NOMO-1 (cell line): Measurements from ENCODE around the gene PGA4.

Experiments
- DNase-seq, 2 experiments: peaks; one replicate each; lab custom pipeline; 2025; ENCODE audit not compliant: unreplicated experiment in 2 of 2; lab: John Stamatoyannopoulos, UW

PGA4 gene

DNA sequence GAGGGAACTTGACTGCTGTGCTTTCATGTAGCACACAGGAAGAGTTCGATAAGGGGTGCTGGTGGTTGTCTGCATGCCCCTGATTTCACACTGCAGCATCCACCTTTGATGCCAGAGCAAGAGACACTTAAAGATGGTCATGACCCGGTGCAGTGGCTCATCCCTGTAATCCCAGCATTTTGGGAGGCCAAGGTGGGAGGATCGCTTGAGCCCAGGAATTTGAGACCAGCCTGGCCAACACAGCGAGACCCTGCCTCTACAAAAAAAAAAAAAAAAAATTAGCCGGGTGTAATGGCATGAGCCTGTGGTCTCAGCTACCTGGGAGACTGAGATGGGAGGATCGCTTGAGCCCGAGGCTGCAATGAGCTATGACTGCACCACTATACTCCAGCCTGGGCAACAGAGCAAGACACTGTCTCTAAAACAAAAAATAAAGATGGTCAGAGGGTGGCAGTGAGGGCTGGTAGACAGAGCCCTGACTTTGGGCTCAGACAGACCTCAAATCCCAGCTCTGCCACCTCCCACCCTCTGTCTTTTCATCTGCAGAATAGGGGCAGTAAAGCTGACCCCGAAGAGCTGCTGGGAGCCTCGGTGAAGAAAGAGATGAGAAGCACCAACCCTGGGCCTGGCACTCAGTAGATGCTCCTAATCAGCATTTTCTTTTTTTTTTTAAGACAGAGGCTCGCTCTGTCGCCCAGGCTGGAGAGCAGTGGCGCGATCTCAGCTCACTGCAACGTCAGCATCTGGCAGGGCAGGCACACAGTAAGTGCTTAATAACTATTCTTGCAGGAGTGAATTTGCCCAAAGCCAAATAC lies 55.2 kb downstream of the PGA4 start:
- DNase-seq, result no peak

- no peak for DNase-seq
These were observed 55.9 kb downstream of the PGA4 start for GRCh38 chr11:61278001-61278470.

DNA sequence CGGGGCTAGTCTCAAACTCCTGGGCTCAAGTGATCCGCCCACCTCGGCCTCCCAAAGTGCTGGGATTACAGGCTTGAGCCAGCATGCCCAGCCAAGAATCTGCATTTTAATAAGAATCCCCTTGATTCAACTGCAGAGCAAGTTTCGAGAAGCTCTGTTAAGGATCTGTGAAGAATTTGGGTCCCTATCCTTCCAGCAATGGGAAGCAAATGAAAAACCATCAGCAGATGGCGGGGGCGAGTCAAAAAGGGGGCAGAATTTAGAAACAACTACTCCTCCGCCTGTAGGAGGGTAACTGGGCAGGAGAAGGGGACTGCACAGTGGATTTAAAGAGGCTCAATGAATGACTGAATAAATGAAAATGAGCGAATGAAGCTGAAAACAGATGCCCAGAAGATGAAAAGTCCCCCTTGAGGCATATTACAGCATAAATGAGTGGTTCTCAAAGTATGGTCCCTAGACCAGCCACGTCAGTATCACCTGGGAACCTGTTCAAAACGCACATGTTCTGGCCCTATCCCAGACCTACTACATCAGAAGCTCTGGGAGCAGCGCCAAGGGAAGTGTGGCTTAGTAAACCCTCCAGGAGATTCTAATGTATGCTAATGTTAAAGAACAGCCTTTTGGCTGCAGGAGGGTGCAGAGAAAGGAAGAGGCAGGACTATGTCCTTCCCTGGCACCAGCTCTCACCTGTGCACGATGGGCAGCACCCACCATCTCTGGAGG lies 58.0 kb downstream of the PGA4 start:
- DNase-seq, result no peak

DNA sequence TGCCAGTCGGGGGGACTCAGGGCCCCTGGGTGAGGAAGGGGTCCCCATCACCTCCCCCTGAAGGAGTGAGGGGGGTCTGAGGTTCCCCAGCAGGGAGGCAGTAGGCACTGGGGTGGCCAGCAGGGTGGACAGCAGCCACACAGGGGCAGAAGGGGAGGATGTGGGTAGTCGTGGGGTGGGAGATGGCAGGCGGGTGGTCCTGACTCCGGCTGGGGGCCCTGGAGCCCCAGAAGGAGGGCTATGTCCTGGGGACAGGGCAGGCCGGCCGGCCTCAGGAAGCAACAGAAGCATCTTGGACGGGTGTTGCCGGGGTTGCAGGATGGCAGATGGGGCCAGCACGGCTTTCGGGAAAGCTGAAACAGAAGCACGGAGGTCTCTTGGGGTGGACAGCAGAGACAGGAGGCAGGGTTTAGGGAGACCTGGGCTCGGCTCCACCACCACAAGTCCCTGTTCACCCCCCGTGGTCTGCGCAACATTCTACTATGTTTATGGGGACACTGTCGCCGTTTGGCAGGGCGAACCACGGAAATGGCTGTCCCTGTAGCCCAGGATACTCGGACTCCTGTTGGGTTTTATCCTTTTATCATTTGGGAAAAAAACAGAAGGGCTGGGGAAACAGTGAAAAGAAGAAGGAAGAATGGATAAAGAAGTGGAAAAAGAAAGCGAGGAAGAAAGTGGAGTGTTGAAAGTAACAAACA lies 58.9 kb downstream of the PGA4 start:
- no peak for DNase-seq
